H9 (cell line): Measurements from ENCODE around the gene MTA3. TPM values are rescaled to one million over a fixed set of nuclear protein-coding genes. Genes with fewer than 3 reads are reported as not detected.

Experiments
- DNase-seq: peaks from one replicate; pipeline ENCODE4 v3.0.0-alpha.2; 2017
- H2AFZ ChIP-seq: one replicate; pipeline ENCODE4 v1.6.1; 2013; ENCODE audit warnings: mild to moderate bottlenecking, low read length, control low read depth, moderate library complexity
- H2AK5ac ChIP-seq: 2 replicates; pipeline ENCODE4 v1.6.1; 2013; ENCODE audit warnings: low read length, control low read depth, mixed read lengths; ENCODE audit not compliant: insufficient read length
- H2BK120ac ChIP-seq: one replicate; pipeline ENCODE4 v1.6.1; 2013; ENCODE audit warnings: low read depth, mild to moderate bottlenecking, low read length, control low read depth, inconsistent platforms; ENCODE audit not compliant: poor library complexity, severe bottlenecking
- H2BK12ac ChIP-seq: 2 replicates; pipeline ENCODE4 v1.6.1; 2013; ENCODE audit warnings: low read length, control low read depth, mixed read lengths, low read depth; ENCODE audit not compliant: insufficient read length
- H2BK15ac ChIP-seq: 2 replicates; pipeline ENCODE4 v1.6.1; 2013; ENCODE audit warnings: low read depth, low read length, control low read depth
- H2BK20ac ChIP-seq: one replicate; pipeline ENCODE4 v1.6.1; 2013; ENCODE audit warnings: low read depth, mild to moderate bottlenecking, low read length, control low read depth, inconsistent platforms; ENCODE audit not compliant: poor library complexity, severe bottlenecking
- H2BK5ac ChIP-seq: 2 replicates; pipeline ENCODE4 v1.6.1; 2013; ENCODE audit warnings: low read length, control low read depth, mixed read lengths; ENCODE audit not compliant: insufficient read length
- H3K14ac ChIP-seq: 2 replicates; pipeline ENCODE4 v1.6.1; 2013; ENCODE audit warnings: low read length, control low read depth; ENCODE audit not compliant: insufficient read depth
- H3K18ac ChIP-seq: 2 replicates; pipeline ENCODE4 v1.6.1; 2013; ENCODE audit warnings: low read depth, mild to moderate bottlenecking, mixed read lengths, low read length, control low read depth; ENCODE audit not compliant: insufficient read length
- H3K23ac ChIP-seq: 2 replicates; pipeline ENCODE4 v1.6.1; 2013; ENCODE audit warnings: low read length, control low read depth, mixed read lengths, low read depth; ENCODE audit not compliant: insufficient read length
- H3K23me2 ChIP-seq: 2 replicates; pipeline ENCODE4 v1.6.1; 2013; ENCODE audit warnings: low read depth, mild to moderate bottlenecking, mixed read lengths, low read length, control low read depth; ENCODE audit not compliant: insufficient read length, poor library complexity, severe bottlenecking
- H3K27ac ChIP-seq: 2 replicates; pipeline ENCODE4 v1.5.1; 2013; ENCODE audit warnings: low read length, control low read depth, mixed read lengths, low read depth; ENCODE audit not compliant: insufficient read length
- H3K27me3 ChIP-seq: 2 replicates; pipeline ENCODE4 v1.6.1; 2013; ENCODE audit warnings: low read length, control low read depth, inconsistent platforms; ENCODE audit not compliant: insufficient read depth
- H3K4ac ChIP-seq: 2 replicates; pipeline ENCODE4 v1.6.1; 2013; ENCODE audit warnings: low read depth, mild to moderate bottlenecking, control low read depth, inconsistent platforms, low read length, moderate library complexity
- H3K4me1 ChIP-seq: 2 replicates; pipeline ENCODE4 v1.6.1; 2013; ENCODE audit warnings: low read length, control low read depth, inconsistent platforms; ENCODE audit not compliant: insufficient read depth
- H3K4me2 ChIP-seq: 2 replicates; pipeline ENCODE4 v1.6.1; 2013; ENCODE audit warnings: low read length, control low read depth, mixed read lengths; ENCODE audit not compliant: insufficient read length, insufficient read depth
- H3K56ac ChIP-seq: 2 replicates; pipeline ENCODE4 v1.6.1; 2013; ENCODE audit warnings: low read depth, mild to moderate bottlenecking, mixed read lengths, low read length, control low read depth; ENCODE audit not compliant: insufficient read length
- H3K79me1 ChIP-seq: 2 replicates; pipeline ENCODE4 v1.6.1; 2013; ENCODE audit warnings: low read depth, mild to moderate bottlenecking, moderate library complexity, low read length, control low read depth, inconsistent platforms; ENCODE audit not compliant: insufficient read depth, poor library complexity, severe bottlenecking
- H3K79me2 ChIP-seq: 2 replicates; pipeline ENCODE4 v1.6.1; 2013; ENCODE audit warnings: low read length, control low read depth, inconsistent platforms; ENCODE audit not compliant: insufficient read depth
- H3K9ac ChIP-seq: 2 replicates; pipeline ENCODE4 v1.6.1; 2013; ENCODE audit warnings: low read length, control low read depth, mixed read lengths; ENCODE audit not compliant: insufficient read length; ENCODE audit errors: extremely low read depth
- H3K9me3 ChIP-seq: one replicate; pipeline ENCODE4 v1.6.1; 2013; ENCODE audit warnings: low read depth, low read length, inconsistent platforms; ENCODE audit not compliant: control insufficient read depth
- H3T11ph ChIP-seq: one replicate; pipeline ENCODE4 v1.6.1; 2013; ENCODE audit warnings: mild to moderate bottlenecking, low read length, control low read depth, inconsistent platforms
- H4K20me1 ChIP-seq: one replicate; pipeline ENCODE4 v1.6.1; 2013; ENCODE audit not compliant: control insufficient read depth, insufficient read length, insufficient read depth
- H4K5ac ChIP-seq: 2 replicates; pipeline ENCODE4 v1.6.1; 2013; ENCODE audit warnings: low read depth, mild to moderate bottlenecking, mixed read lengths, low read length, control low read depth; ENCODE audit not compliant: insufficient read length
- H4K8ac ChIP-seq: replicated peaks from 2 replicates; pipeline ENCODE4 v1.6.1; 2013; ENCODE audit warnings: low read length, control low read depth, mixed read lengths, low read depth; ENCODE audit not compliant: insufficient read length
- H4K91ac ChIP-seq: 2 replicates; pipeline ENCODE4 v1.6.1; 2013; ENCODE audit warnings: low read depth, mild to moderate bottlenecking, moderate library complexity, mixed read lengths, low read length, control low read depth; ENCODE audit not compliant: insufficient read length
- H3K27ac Mint-ChIP-seq, 3 experiments: 2 replicates in 2 of 3; 3 replicates in 1 of 3; pipeline ENCODE4 v1.8.0; 2020 to 2021; ENCODE audit warnings: mixed read lengths in 3 of 3, mild to moderate bottlenecking in 1 of 3, moderate library complexity in 1 of 3
- H3K27me3 Mint-ChIP-seq: 2 replicates; pipeline ENCODE4 v1.8.0; 2021; ENCODE audit warnings: low read depth, mild to moderate bottlenecking, moderate library complexity, mixed read lengths
- H3K36me3 Mint-ChIP-seq, 3 experiments: 2 replicates in 2 of 3; 3 replicates in 1 of 3; pipeline ENCODE4 v1.8.0; 2020 to 2021; ENCODE audit warnings: low read depth in 3 of 3, mixed read lengths in 3 of 3; ENCODE audit not compliant: insufficient read depth in 1 of 3
- H3K4me1 Mint-ChIP-seq, 2 experiments: 2 replicates each; pipeline ENCODE4 v1.8.0; 2020; ENCODE audit warnings: mixed read lengths in 2 of 2
- H3K4me3 Mint-ChIP-seq, 2 experiments: 2 replicates in 1 of 2; 3 replicates in 1 of 2; pipeline ENCODE4 v1.8.0; 2020 to 2021; ENCODE audit warnings: mild to moderate bottlenecking in 2 of 2, mixed read lengths in 2 of 2, moderate library complexity in 1 of 2
- H3K9me3 Mint-ChIP-seq, 2 experiments: 2 replicates in 1 of 2; 3 replicates in 1 of 2; pipeline ENCODE4 v1.8.0; 2020; ENCODE audit warnings: mild to moderate bottlenecking in 2 of 2, mixed read lengths in 2 of 2, moderate library complexity in 1 of 2
- CTCF ChIP-seq: fragments of 200-600 bp; sonication (generic); conservative IDR thresholded peaks from 3 replicates; pipeline ENCODE4 v1.8.0; 2021; ENCODE audit warnings: antibody characterized with exemption, mild to moderate bottlenecking
- WGBS: extraction: QIAGEN DNeasy Blood & Tissue Kit; methylation state at CpG from one replicate; pipeline ENCODE4 v1.1.7; 2013; ENCODE audit warnings: missing lambda C conversion rate, low lambda C conversion rate, mixed read lengths; ENCODE audit not compliant: insufficient read length; ENCODE audit errors: extremely low coverage; 5-methylcytosine and 5-hydroxymethylcytosine counted together
- total RNA-seq: library from RNA; stranded (reverse); gene quantifications from 2 replicates; pipeline ENCODE4 v1.2.1, GENCODE V29; 2021

Gene MTA3
- total RNA-seq, 1 experiment from 2014 or later: 253 TPM

GRCh38 chr2:42712934-42713333, 144.5 kb downstream of the MTA3 start:
- H2BK120ac ChIP-seq: no peak overlapping the region
- no peak for TF ChIP-seq CTCF
- H4K8ac ChIP-seq: no peak overlapping the region
- H2BK15ac ChIP-seq: no peak overlapping the region
- no peak overlapping the region for H3K56ac ChIP-seq
- no peak overlapping the region for H3K4me2 ChIP-seq
- no peak overlapping the region for H4K91ac ChIP-seq
- no peaks in the 10 kb centered on the region for H3K9me3 Mint-ChIP-seq
- no peak overlapping the region for H3K4me3 Mint-ChIP-seq
- no peaks in the 10 kb centered on the region for H3K79me1 ChIP-seq
- no peak for DNase-seq
- H3K14ac ChIP-seq: no peak overlapping the region
- no peaks in the 10 kb centered on the region for H3K27me3 Mint-ChIP-seq
- peaks cover 12 to 14% of the 10 kb centered on the region in 2 experiments for H3K4me1 Mint-ChIP-seq
- no peak overlapping the region for H3K23ac ChIP-seq
- H3T11ph ChIP-seq: no peak overlapping the region
- H3K27ac ChIP-seq: no peak overlapping the region
- H3K79me2 ChIP-seq: no peaks in the 10 kb centered on the region
- H3K4ac ChIP-seq: no peak overlapping the region
- H2BK5ac ChIP-seq: no peak overlapping the region
- H2BK20ac ChIP-seq: no peak overlapping the region
- no peak overlapping the region for H2AFZ ChIP-seq
- no peaks in the 10 kb centered on the region for H4K20me1 ChIP-seq
- no peaks in the 10 kb centered on the region for H3K4me1 ChIP-seq
- H3K27me3 ChIP-seq: no peaks in the 10 kb centered on the region
- no peaks in the 10 kb centered on the region for H3K9me3 ChIP-seq
- H4K5ac ChIP-seq: no peak overlapping the region
- no peaks in the 10 kb centered on the region for H3K23me2 ChIP-seq
- H2AK5ac ChIP-seq: no peak overlapping the region
- H3K18ac ChIP-seq: no peak overlapping the region
- no peak overlapping the region for H3K9ac ChIP-seq
- no CpG with 5 or more reads among the region's 2 CpGs for WGBS
- no peak overlapping the region for H2BK12ac ChIP-seq
- H3K36me3 Mint-ChIP-seq: peaks cover 8 to 19% (median 14%) of the 10 kb centered on the region in 3 experiments
- H3K27ac Mint-ChIP-seq: peak overlapping the region in 1 of 3 experiments; percentile 92; a peak in 2 of 7 replicates
